PFSK-1 (cell line): ENCODE results near the gene ASZ1.

Source experiments
- POLR2AphosphoS5 ChIP-seq: IDR thresholded peaks from 2 replicates; pipeline ENCODE4 v1.6.1; 2012; ENCODE audit warnings: low read depth, mild to moderate bottlenecking, control low read depth, low read length, moderate library complexity
- TAF1 ChIP-seq: IDR thresholded peaks from 2 replicates; pipeline ENCODE4 v1.6.1; 2012; ENCODE audit warnings: low read length, control low read depth, borderline replicate concordance; ENCODE audit not compliant: insufficient read depth
- TF ChIP-seq, protein P1 (sequence below), 2 experiments: IDR thresholded peaks; 2 replicates each; pipeline versions ENCODE4 v1.6.1 to v1.8.0; 2011 to 2012; ENCODE audit warnings: low read depth in 2 of 2, low read length in 2 of 2, control low read depth in 1 of 2, inconsistent platforms in 1 of 2, mild to moderate bottlenecking in 1 of 2, moderate library complexity in 1 of 2; ENCODE audit not compliant: insufficient read depth in 1 of 2

DNA sequence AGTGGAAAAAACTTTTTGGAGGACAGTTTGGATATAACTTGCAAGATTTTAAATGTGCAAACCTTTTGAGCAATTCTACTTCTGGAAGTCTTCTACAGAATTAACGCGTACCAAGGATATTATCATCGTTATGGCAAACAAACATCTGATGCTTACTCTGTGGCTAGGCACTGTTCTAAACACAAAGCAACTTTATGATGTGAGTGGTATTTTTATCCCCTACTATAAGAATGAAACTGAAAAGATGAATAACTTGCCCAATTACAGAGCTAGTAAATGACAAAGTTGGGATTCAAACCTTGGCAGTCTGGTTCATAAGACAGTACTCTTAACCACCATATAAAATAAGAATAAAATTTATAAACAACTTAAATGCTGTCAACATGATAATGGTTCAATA lies 15.8 kb downstream of the ASZ1 start:
- TF ChIP-seq POLR2AphosphoS5 = no peak
- TF ChIP-seq TAF1 = no peak
- TF ChIP-seq, protein P1, sequence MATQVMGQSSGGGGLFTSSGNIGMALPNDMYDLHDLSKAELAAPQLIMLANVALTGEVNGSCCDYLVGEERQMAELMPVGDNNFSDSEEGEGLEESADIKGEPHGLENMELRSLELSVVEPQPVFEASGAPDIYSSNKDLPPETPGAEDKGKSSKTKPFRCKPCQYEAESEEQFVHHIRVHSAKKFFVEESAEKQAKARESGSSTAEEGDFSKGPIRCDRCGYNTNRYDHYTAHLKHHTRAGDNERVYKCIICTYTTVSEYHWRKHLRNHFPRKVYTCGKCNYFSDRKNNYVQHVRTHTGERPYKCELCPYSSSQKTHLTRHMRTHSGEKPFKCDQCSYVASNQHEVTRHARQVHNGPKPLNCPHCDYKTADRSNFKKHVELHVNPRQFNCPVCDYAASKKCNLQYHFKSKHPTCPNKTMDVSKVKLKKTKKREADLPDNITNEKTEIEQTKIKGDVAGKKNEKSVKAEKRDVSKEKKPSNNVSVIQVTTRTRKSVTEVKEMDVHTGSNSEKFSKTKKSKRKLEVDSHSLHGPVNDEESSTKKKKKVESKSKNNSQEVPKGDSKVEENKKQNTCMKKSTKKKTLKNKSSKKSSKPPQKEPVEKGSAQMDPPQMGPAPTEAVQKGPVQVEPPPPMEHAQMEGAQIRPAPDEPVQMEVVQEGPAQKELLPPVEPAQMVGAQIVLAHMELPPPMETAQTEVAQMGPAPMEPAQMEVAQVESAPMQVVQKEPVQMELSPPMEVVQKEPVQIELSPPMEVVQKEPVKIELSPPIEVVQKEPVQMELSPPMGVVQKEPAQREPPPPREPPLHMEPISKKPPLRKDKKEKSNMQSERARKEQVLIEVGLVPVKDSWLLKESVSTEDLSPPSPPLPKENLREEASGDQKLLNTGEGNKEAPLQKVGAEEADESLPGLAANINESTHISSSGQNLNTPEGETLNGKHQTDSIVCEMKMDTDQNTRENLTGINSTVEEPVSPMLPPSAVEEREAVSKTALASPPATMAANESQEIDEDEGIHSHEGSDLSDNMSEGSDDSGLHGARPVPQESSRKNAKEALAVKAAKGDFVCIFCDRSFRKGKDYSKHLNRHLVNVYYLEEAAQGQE (IDR thresholded peaks at IDR 0.05; ENCODE audit: insufficient read depth in 1 of 2, low read depth in 2 of 2, low read length in 2 of 2) = no peak
